GDM1 (cell line): ENCODE results near the gene BUD23.
"Not testable (repeated sequence)": the region's sequence is repeated elsewhere in the genome, so short reads cannot be mapped to it uniquely, and the experiment has no call there.

Experiments
- DNase-seq: peaks from one replicate; lab custom pipeline; 2025; lab: John Stamatoyannopoulos, UW

The BUD23 gene

GRCh38 chr7:73668103-73668885, 15.1 kb upstream of the BUD23 start:
- no peak for DNase-seq

GRCh38 chr7:73668886-73669230, 14.5 kb upstream of the BUD23 start:
- DNase-seq: no peak

GRCh38 chr7:73669288-73669701, 14.1 kb upstream of the BUD23 start:
- DNase-seq: no peak

GRCh38 chr7:73669858-73670385, 13.5 kb upstream of the BUD23 start:
- no peak for DNase-seq

GRCh38 chr7:73671322-73671661, 12.1 kb upstream of the BUD23 start:
- no peak for DNase-seq

GRCh38 chr7:73671857-73672445, 11.4 kb upstream of the BUD23 start:
- no peak for DNase-seq

GRCh38 chr7:73674468-73675124, 8.8 kb upstream of the BUD23 start:
- no peak for DNase-seq

- not testable (repeated sequence) for DNase-seq
These were observed 7.3 kb upstream of the BUD23 start for GRCh38 chr7:73676062-73676461.

- DNase-seq: no peak
These were observed 4.5 kb upstream of the BUD23 start for GRCh38 chr7:73678862-73679261.

- no peak for DNase-seq
These were observed 3.7 kb upstream of the BUD23 start for GRCh38 chr7:73679709-73680108.

- no peak for DNase-seq
These were observed 2.9 kb upstream of the BUD23 start for GRCh38 chr7:73680501-73680900.

GRCh38 chr7:73681031-73681430, 2.4 kb upstream of the BUD23 start:
- no peak for DNase-seq

GRCh38 chr7:73682745-73683055, 697 bp upstream of the BUD23 start:
- no peak for DNase-seq

GRCh38 chr7:73683788-73684693, 644 bp downstream of the BUD23 start:
- no peak for DNase-seq

GRCh38 chr7:73685311-73685710, 1.9 kb downstream of the BUD23 start:
- no peak for DNase-seq

- no peak for DNase-seq
These were observed 4.9 kb downstream of the BUD23 start for GRCh38 chr7:73688288-73688687.

GRCh38 chr7:73690646-73691045, 7.2 kb downstream of the BUD23 start:
- no peak for DNase-seq

GRCh38 chr7:73696372-73696771, 13.0 kb downstream of the BUD23 start:
- no peak for DNase-seq

- no peak for DNase-seq
These were observed 15.0 kb downstream of the BUD23 start for GRCh38 chr7:73698410-73698809.

GRCh38 chr7:73699370-73700068, 16.1 kb downstream of the BUD23 start:
- DNase-seq: no peak

- DNase-seq: no peak
These were observed 16.6 kb downstream of the BUD23 start for GRCh38 chr7:73700069-73700423.

- DNase-seq: no peak
These were observed 17.3 kb downstream of the BUD23 start for GRCh38 chr7:73700581-73701134.
